Muscle layer of colon (tissue), 2 donors: ENCODE results near the gene PLAC8L1.

Experiments used
- H3K27ac ChIP-seq: one replicate; pipeline ENCODE4 v1.7.0; 2013; ENCODE audit warnings: low read depth, mild to moderate bottlenecking, low read length, moderate library complexity
- H3K27me3 ChIP-seq, 2 donors: one replicate each; pipeline ENCODE4 v1.7.0; 2013; ENCODE audit warnings: low read length in 2 of 2, mild to moderate bottlenecking in 2 of 2; ENCODE audit not compliant: insufficient read depth in 2 of 2, control insufficient read depth in 1 of 2
- H3K36me3 ChIP-seq: one replicate; pipeline ENCODE4 v1.7.0; 2013; ENCODE audit warnings: mild to moderate bottlenecking, low read length; ENCODE audit not compliant: insufficient read depth
- H3K4me1 ChIP-seq: one replicate; pipeline ENCODE4 v1.7.0; 2013; ENCODE audit warnings: mild to moderate bottlenecking, low read length; ENCODE audit not compliant: insufficient read depth
- H3K4me3 ChIP-seq, 2 donors: one replicate each; pipeline ENCODE4 v1.7.0; 2013; ENCODE audit warnings: low read length in 2 of 2, low read depth in 1 of 2, mild to moderate bottlenecking in 1 of 2, moderate library complexity in 1 of 2
- H3K9ac ChIP-seq: one replicate; pipeline ENCODE4 v1.7.0; 2013; ENCODE audit warnings: low read length
- H3K9me3 ChIP-seq: one replicate; pipeline ENCODE4 v1.7.0; 2013; ENCODE audit warnings: mild to moderate bottlenecking, low read length
- donor health status: abdominal sarcoma.
- donor health status: Adenocarcinoma of cecum.

Gene PLAC8L1

DNA sequence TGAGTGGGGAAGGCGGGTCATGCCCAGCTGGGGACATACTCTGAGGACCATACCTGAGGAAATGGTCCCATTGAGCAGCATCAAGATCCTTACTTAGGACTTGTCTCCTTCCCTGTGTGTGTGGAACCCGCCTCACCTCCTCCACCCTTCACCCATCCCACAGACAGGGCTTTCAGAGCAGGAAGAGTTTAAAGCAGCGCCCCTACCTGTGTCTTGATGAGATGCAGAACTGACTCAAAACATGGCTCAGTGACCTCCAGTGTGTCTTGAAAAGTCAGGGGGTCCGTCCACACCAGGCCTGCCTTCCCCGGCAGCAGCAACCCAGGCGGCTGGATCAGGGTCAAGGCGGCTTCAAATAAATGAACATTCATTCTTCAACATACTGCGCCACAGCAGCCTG, 38.4 kb downstream of the PLAC8L1 start:
- Histone ChIP-seq H3K9ac (no peak overlapping the region), H3K4me1 (no peaks in the 10 kb centered on the region)

GRCh38 chr5:146060221-146060585, 45.2 kb downstream of the PLAC8L1 start:
- no peaks in the 10 kb centered on the region for H3K36me3 ChIP-seq
- no peak overlapping the region for H3K27ac ChIP-seq
- H3K4me1 ChIP-seq, result no peaks in the 10 kb centered on the region
- H3K27me3 ChIP-seq, result no peaks in the 10 kb centered on the region
- H3K9me3 ChIP-seq, result no peaks in the 10 kb centered on the region
- H3K4me3 ChIP-seq, result no peak overlapping the region
- H3K9ac ChIP-seq, result no peak overlapping the region

More for the DNA sequence above, 38.4 kb downstream of the PLAC8L1 start:
- H3K27me3 ChIP-seq, result no peaks in the 10 kb centered on the region
- H3K27ac ChIP-seq, result no peak overlapping the region
- no peaks in the 10 kb centered on the region for H3K9me3 ChIP-seq
- no peak overlapping the region for H3K4me3 ChIP-seq
- H3K36me3 ChIP-seq, result no peaks in the 10 kb centered on the region

DNA sequence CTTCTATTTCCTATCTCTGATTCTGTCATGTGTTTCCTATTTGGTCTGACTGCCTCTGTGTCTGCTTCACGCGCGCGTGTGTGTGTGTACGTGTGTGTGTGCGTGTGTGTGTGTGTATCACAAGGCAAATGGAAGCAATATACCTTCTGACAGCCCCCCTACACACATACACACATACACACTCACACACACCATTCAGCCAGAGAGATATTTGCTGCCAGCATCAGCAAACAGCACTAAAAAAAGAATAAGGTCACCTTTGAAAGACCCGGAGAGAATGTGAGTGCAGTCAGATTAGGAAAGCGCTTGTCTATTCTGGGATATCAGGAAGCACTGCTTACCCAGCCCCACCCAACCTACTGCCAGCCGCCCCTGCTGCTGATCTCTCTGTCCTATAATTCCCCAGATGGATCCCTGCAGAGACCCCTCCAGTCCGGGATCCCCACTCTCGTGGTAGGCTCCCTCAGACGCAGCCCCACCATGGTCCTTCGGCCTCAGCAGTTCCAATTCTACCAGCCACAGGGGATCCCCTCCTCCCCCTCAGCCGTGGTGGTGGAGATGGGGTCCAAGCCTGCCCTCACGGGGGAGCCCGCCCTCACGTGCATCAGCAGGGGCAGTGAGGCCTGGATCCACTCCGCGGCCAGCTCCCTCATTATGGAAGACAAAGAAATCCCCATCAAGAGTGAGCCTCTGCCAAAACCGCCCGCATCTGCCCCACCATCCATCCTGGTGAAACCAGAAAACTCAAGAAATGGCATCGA, 45.7 kb downstream of the PLAC8L1 start:
- H3K9me3 ChIP-seq, result no peaks in the 10 kb centered on the region
- no peak overlapping the region for H3K4me3 ChIP-seq
- no peaks in the 10 kb centered on the region for H3K36me3 ChIP-seq

DNA sequence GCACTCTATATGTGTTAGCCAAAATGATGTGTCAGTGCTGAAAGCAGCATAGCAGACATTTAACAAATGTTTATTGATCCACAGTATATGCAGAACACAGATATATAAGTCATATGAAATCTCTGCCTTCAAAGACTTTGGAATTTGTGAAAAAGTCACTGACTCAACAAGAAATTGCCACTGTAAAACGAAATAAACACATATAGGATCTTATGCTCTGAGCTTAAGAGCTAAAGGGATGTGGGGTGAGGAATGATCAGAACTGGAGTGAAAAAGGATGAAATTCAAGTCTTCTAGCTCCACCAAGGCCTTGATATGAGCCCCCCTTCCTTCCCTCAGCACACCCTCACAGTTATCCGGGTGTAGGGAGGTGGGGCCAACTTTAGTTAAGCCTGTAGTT, 49.9 kb downstream of the PLAC8L1 start:
- no peak overlapping the region for H3K9ac ChIP-seq
- no peaks in the 10 kb centered on the region for H3K9me3 ChIP-seq
- no peaks in the 10 kb centered on the region for H3K4me1 ChIP-seq
- H3K4me3 ChIP-seq, result no peak overlapping the region
- no peaks in the 10 kb centered on the region for H3K27me3 ChIP-seq
- H3K27ac ChIP-seq, result no peak overlapping the region
- no peaks in the 10 kb centered on the region for H3K36me3 ChIP-seq

More for the DNA sequence above, 45.7 kb downstream of the PLAC8L1 start:
- no peak overlapping the region for H3K27ac ChIP-seq
- no peaks in the 10 kb centered on the region for H3K27me3 ChIP-seq
- no peak overlapping the region for H3K9ac ChIP-seq
- H3K4me1 ChIP-seq, result no peaks in the 10 kb centered on the region

DNA sequence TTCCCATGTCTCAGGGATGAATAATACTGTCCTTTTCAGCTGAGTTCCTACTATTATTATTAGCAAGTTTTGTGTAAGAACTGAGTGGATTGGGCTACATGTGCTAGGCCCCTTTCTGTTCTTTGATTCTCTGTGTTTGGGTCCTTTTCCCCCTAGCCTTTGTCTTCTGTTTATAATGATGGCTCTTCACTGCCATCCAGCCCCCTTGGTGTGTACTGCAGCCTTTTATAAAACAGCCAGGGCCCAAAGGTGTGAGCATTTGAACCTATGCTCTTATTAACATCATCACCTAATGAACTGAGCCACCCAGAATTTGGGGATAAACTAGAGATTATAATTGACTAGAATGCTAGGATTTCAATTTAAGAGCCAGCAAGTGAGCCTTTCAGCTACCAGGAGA, 52.6 kb downstream of the PLAC8L1 start:
- no peak overlapping the region for H3K9ac ChIP-seq
- H3K4me1 ChIP-seq, result no peaks in the 10 kb centered on the region
- H3K36me3 ChIP-seq, result no peaks in the 10 kb centered on the region
- no peak overlapping the region for H3K4me3 ChIP-seq
- H3K9me3 ChIP-seq, result no peaks in the 10 kb centered on the region
- no peaks in the 10 kb centered on the region for H3K27me3 ChIP-seq
- H3K27ac ChIP-seq, result no peak overlapping the region

GRCh38 chr5:146051678-146052077, 53.7 kb downstream of the PLAC8L1 start:
- H3K4me1 ChIP-seq, result no peaks in the 10 kb centered on the region
- H3K27ac ChIP-seq, result no peak overlapping the region

DNA sequence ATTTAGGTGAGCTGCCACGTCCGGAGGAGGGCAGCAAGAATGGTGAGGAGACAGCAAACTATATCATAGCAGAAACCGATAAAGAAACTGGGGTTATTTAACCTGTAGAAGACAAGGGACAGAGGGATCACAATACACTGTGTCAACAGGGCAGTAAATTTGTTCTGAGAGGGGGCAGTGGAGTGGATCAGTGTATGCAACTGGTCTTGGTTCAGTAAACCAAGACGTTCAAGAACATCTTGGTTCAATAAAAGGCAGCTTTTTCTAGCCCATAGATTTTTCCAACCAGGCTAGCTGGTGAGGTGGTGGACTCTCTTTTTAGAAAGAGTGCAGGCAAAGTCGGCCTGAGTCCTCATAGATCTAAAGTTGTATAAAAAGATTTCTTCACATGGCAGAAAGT, 55.3 kb downstream of the PLAC8L1 start:
- Histone ChIP-seq H3K4me1 (no peaks in the 10 kb centered on the region), H3K9me3 (no peaks in the 10 kb centered on the region), H3K9ac (no peak overlapping the region), H3K36me3 (no peaks in the 10 kb centered on the region), H3K4me3 (no peak overlapping the region), H3K27ac (no peak overlapping the region), H3K27me3 (no peaks in the 10 kb centered on the region)

More at GRCh38 chr5:146051678-146052077, 53.7 kb downstream of the PLAC8L1 start:
- Histone ChIP-seq H3K27me3 (no peaks in the 10 kb centered on the region), H3K9ac (no peak overlapping the region), H3K36me3 (no peaks in the 10 kb centered on the region), H3K4me3 (no peak overlapping the region), H3K9me3 (no peaks in the 10 kb centered on the region)

DNA sequence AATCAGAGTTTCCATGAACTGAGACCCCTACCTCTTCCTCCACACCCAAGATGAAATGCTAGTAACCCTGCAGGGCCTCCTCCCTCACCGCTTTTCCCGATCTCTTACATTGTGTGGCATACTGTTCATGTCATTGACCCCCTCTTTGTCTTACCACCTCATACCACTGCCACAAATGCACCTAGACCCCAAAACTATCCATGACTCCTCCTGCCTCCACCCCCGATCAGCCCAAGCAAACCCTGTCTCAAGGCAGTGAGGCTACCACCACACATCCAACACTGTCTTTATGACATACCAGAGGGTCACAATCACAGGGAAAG, 55.7 kb downstream of the PLAC8L1 start:
- H3K9ac ChIP-seq, result no peak overlapping the region
- H3K36me3 ChIP-seq, result no peaks in the 10 kb centered on the region
- H3K9me3 ChIP-seq, result no peaks in the 10 kb centered on the region

GRCh38 chr5:146048994-146049703, 56.2 kb downstream of the PLAC8L1 start:
- Histone ChIP-seq H3K27ac (no peak overlapping the region), H3K27me3 (no peaks in the 10 kb centered on the region), H3K4me3 (no peak overlapping the region), H3K9ac (no peak overlapping the region), H3K9me3 (no peaks in the 10 kb centered on the region), H3K4me1 (no peaks in the 10 kb centered on the region), H3K36me3 (no peaks in the 10 kb centered on the region)

More for the DNA sequence above, 55.7 kb downstream of the PLAC8L1 start:
- no peak overlapping the region for H3K4me3 ChIP-seq
- H3K27ac ChIP-seq, result no peak overlapping the region
- H3K4me1 ChIP-seq, result no peaks in the 10 kb centered on the region
- H3K27me3 ChIP-seq, result no peaks in the 10 kb centered on the region

GRCh38 chr5:146047396-146047795, 58.0 kb downstream of the PLAC8L1 start:
- H3K9me3 ChIP-seq, result no peaks in the 10 kb centered on the region
- H3K36me3 ChIP-seq, result no peaks in the 10 kb centered on the region
- H3K4me1 ChIP-seq, result no peaks in the 10 kb centered on the region
- H3K27me3 ChIP-seq, result no peaks in the 10 kb centered on the region
- H3K27ac ChIP-seq, result no peak overlapping the region
- H3K9ac ChIP-seq, result no peak overlapping the region
- no peak overlapping the region for H3K4me3 ChIP-seq

DNA sequence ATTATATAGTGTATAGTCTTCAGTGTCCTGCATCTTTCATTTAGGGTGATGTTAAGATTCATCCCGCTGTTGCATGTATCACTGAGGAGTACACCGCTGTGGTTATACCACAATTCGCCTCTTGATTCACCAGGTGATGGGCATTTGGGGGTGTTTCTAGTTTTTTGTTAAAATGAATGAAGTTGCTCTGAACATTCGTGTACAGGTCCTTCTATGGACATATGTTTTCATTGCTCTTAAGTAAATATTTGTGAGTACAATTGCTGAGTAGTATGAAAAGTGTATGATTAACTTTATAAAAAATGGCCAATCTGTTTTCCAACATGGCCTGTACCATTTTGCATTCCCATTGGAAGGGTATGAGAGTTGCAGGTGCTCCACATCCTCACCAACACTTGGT, 61.7 kb downstream of the PLAC8L1 start:
- Histone ChIP-seq H3K4me3 (no peak overlapping the region), H3K9me3 (no peaks in the 10 kb centered on the region), H3K4me1 (no peaks in the 10 kb centered on the region), H3K9ac (no peak overlapping the region), H3K27me3 (no peaks in the 10 kb centered on the region), H3K36me3 (no peaks in the 10 kb centered on the region), H3K27ac (no peak overlapping the region)
